Measurements from ENCODE around the gene RAP1GAP2. TPM values are rescaled to one million over a fixed set of nuclear protein-coding genes. Genes with fewer than 3 reads are reported as not detected.
"Not testable (repeated sequence)": the region's sequence is repeated elsewhere in the genome, so short reads cannot be mapped to it uniquely, and the experiment has no call there.

RAP1GAP2 gene
- total RNA-seq, 1 donor from 2014 or later, result 10.6 TPM

- H3K4me1 Mint-ChIP-seq (ENCODE audit: unreplicated experiment), result peaks cover 3% of the 10 kb centered on the region
- DNase-seq (ENCODE audit: low spot score), result no peak
- H3K36me3 Mint-ChIP-seq (ENCODE audit: low read depth, unreplicated experiment), result peaks cover 9% of the 10 kb centered on the region
- no peak overlapping the region for H3K27ac Mint-ChIP-seq (ENCODE audit: unreplicated experiment)
- no peak overlapping the region for H3K4me3 Mint-ChIP-seq (ENCODE audit: unreplicated experiment)
- no peaks in the 10 kb centered on the region for H3K27me3 Mint-ChIP-seq (ENCODE audit: unreplicated experiment)
- TF ChIP-seq, protein P1, sequence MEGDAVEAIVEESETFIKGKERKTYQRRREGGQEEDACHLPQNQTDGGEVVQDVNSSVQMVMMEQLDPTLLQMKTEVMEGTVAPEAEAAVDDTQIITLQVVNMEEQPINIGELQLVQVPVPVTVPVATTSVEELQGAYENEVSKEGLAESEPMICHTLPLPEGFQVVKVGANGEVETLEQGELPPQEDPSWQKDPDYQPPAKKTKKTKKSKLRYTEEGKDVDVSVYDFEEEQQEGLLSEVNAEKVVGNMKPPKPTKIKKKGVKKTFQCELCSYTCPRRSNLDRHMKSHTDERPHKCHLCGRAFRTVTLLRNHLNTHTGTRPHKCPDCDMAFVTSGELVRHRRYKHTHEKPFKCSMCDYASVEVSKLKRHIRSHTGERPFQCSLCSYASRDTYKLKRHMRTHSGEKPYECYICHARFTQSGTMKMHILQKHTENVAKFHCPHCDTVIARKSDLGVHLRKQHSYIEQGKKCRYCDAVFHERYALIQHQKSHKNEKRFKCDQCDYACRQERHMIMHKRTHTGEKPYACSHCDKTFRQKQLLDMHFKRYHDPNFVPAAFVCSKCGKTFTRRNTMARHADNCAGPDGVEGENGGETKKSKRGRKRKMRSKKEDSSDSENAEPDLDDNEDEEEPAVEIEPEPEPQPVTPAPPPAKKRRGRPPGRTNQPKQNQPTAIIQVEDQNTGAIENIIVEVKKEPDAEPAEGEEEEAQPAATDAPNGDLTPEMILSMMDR (IDR thresholded peaks at IDR 0.05; ENCODE audit: unreplicated experiment), result no peak
- H3K9me3 Mint-ChIP-seq (ENCODE audit: unreplicated experiment), result no peaks in the 10 kb centered on the region
Observed at GRCh38 chr17:3030096-3030495, 233.9 kb downstream of the RAP1GAP2 start.

- not testable (repeated sequence) for H3K4me1 Mint-ChIP-seq (ENCODE audit: unreplicated experiment); H3K36me3 Mint-ChIP-seq (ENCODE audit: low read depth, unreplicated experiment); H3K27me3 Mint-ChIP-seq (ENCODE audit: unreplicated experiment); H3K9me3 Mint-ChIP-seq (ENCODE audit: unreplicated experiment); DNase-seq (ENCODE audit: low spot score)
- Mint-ChIP-seq H3K4me3 (ENCODE audit: unreplicated experiment) (peak overlapping the region; percentile 69), H3K27ac (ENCODE audit: unreplicated experiment) (peak overlapping the region; percentile 48)
Observed at GRCh38 chr17:3030852-3031470, 234.7 kb downstream of the RAP1GAP2 start.

DNA sequence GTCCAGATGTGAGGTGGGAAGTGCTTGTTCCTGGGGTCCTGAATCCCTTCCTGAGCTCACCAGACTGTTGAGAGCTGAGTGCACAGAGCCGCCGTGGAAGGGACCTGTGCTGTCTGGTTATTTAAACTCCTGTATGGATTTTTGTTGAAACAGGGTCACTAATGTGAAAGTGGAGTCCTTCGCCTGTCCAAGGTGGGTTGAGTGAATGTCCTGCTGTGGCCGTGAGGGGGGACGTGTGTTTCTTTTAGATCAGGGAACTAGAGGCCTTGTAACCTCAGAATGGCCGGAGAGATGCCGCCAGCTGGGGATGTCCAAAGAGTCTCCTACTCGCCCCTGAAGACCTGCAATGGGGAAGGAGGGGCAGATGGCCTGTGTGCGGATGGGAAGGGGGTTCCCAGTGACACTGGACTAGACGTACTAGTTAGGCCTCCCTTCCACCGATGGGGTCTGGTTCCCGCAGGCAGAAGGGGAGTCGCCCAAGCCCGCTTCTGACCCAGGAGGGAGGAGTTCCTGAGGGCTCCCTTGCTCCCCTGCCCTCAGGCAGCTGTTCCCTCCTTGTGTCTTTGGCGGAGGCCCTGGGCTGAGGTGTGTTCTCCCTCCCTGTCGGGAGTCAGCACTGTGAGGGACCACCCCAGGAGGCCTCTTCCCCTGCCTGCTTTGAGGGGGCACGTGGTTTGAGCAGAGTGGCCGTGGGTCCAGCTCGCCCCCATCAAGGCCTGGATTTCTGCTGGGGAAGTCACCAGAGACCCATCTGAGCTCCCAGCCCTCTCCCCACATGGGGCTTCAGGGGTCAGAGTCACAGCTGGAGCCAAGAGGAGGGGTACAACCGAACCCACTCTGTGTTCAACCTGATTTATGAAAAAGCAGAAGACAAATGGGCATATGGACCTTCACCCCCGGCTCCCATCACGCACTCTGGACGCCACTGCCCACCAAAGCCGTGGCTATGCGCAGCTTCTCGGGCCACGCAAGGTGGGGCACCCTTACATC, 236.3 kb downstream of the RAP1GAP2 start:
- H3K9me3 Mint-ChIP-seq (ENCODE audit: unreplicated experiment), result no peaks in the 10 kb centered on the region
- H3K4me1 Mint-ChIP-seq (ENCODE audit: unreplicated experiment), result peaks cover 3% of the 10 kb centered on the region
- DNase-seq (ENCODE audit: low spot score), result no peak
- peaks cover 9% of the 10 kb centered on the region for H3K36me3 Mint-ChIP-seq (ENCODE audit: low read depth, unreplicated experiment)
- H3K4me3 Mint-ChIP-seq (ENCODE audit: unreplicated experiment), result no peak overlapping the region
- H3K27ac Mint-ChIP-seq (ENCODE audit: unreplicated experiment), result no peak overlapping the region
- H3K27me3 Mint-ChIP-seq (ENCODE audit: unreplicated experiment), result no peaks in the 10 kb centered on the region
- TF ChIP-seq, protein P1 (IDR thresholded peaks at IDR 0.05; ENCODE audit: unreplicated experiment), result no peak

DNA sequence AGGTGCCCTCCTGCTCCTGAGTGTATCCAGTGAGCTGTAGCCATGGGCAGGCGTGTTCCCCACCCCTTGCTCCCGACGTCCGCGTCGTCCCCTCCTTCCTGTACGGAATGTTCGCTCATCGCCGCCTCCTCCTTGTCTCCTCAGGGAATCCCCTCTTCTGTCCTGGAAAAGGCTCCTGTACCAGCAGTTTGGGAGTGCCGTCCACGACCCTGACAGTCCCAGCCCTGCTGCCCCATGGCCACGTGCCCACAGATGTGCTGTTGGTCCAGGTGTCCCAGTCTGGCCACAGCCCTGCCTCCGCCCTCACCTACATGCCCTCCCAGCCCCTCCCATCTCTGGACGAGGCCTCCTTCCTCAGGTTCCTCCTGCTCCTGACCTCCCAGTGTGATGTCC, 237.0 kb downstream of the RAP1GAP2 start:
- TF ChIP-seq, protein P1 (IDR thresholded peaks at IDR 0.05; ENCODE audit: unreplicated experiment), result no peak
- Mint-ChIP-seq H3K4me3 (ENCODE audit: unreplicated experiment) (no peak overlapping the region), H3K9me3 (ENCODE audit: unreplicated experiment) (no peaks in the 10 kb centered on the region), H3K36me3 (ENCODE audit: low read depth, unreplicated experiment) (peaks cover 5% of the 10 kb centered on the region), H3K4me1 (ENCODE audit: unreplicated experiment) (peaks cover 3% of the 10 kb centered on the region), H3K27me3 (ENCODE audit: unreplicated experiment) (no peaks in the 10 kb centered on the region), H3K27ac (ENCODE audit: unreplicated experiment) (no peak overlapping the region)
- DNase-seq (ENCODE audit: low spot score), result no peak

DNA sequence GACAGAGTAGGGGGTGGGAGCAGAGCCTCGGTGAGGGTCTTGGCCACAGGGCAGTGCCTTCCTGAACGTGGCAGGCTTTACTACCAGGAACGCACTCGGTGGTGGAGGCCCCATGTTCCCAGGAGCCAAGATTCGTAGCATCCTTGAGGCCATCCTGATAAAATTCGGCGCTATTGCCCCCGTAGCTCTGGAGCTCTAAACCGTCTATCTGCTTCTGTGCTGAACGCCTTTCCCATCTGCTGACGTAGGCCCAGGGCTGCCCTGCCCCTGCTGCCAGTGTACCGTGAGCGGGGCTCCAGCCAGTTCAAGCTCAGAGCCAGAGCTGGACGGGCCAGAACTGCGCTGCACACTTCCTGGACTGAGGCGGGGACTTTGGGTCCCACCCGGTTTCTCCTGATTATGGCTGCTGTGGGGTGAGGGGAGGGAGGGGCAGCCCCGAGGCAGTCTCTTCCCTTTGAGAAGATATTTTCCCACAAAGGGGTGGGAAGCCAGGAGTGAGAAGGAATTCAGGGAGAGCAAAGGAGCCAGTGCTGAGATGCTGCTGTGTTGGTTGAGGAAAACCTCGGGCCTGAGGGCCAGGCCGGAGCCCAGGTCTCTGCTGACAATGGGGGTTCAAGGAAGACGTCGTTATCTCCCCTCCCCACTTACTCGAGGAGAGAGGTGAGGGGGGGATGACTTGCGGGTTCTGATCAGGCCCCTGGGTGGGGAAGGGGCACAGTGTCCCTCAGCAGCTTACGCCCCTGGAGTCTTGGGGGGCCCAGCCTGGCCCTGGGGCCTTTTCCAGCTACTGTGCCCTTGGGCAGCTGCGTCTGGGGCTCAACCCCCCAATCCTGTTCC, 237.7 kb downstream of the RAP1GAP2 start:
- Mint-ChIP-seq H3K27me3 (ENCODE audit: unreplicated experiment) (peaks cover 1% of the 10 kb centered on the region), H3K27ac (ENCODE audit: unreplicated experiment) (no peak overlapping the region), H3K36me3 (ENCODE audit: low read depth, unreplicated experiment) (peaks cover 3% of the 10 kb centered on the region), H3K9me3 (ENCODE audit: unreplicated experiment) (no peaks in the 10 kb centered on the region), H3K4me3 (ENCODE audit: unreplicated experiment) (no peak overlapping the region), H3K4me1 (ENCODE audit: unreplicated experiment) (peaks cover 3% of the 10 kb centered on the region)
- TF ChIP-seq, protein P1 (IDR thresholded peaks at IDR 0.05; ENCODE audit: unreplicated experiment), result no peak
- DNase-seq (ENCODE audit: low spot score), result no peak
